OCI-LY7 (cell line): ENCODE measurements around the gene PANK2.

ENCODE experiments used
- EZH2phosphoT487 ChIP-seq: fragments of 200-600 bp; sonication (generic); IDR thresholded peaks from 2 replicates; pipeline ENCODE4 v1.6.1; 2018; ENCODE audit warnings: low read depth, borderline replicate concordance, mild to moderate bottlenecking, mixed run types, antibody characterized with exemption, low read length, moderate library complexity, mixed read lengths
- TF ChIP-seq, protein P1 (sequence below): fragments of 200-600 bp; sonication (generic); conservative IDR thresholded peaks from 2 replicates; pipeline ENCODE4 v1.5.1; 2014; ENCODE audit warnings: mild to moderate bottlenecking, antibody characterized with exemption, low read length, moderate library complexity, mixed read lengths

DNA sequence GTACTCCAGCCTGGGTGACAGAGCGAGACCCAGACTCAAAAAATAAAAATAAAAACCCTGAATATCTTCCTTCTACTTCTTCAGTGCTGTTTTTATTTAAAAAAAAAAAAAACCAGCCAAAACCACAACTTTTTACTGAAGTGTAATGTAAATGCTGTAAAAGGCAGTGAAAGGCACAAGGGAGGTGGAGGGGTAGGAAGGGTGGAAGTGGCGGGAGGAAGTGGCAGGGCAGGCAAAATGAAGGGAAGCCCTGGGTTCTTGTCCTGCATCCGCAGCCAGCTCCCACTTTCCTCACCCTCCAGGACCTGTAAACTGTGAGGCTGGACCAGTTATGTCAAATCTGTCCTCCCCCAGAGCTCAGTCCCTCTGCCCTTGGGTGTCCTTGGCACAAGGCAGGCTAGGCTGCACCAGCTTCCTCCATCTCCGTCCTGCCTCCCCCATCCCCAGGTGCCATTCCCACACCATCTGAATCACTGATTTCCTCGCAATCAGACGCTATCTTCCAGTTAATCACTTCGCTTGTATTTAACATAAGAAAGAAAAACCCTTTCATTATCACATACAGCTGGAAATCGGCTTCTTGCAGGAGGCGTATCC, 13.7 kb upstream of the PANK2 start:
- TF ChIP-seq, protein P1, sequence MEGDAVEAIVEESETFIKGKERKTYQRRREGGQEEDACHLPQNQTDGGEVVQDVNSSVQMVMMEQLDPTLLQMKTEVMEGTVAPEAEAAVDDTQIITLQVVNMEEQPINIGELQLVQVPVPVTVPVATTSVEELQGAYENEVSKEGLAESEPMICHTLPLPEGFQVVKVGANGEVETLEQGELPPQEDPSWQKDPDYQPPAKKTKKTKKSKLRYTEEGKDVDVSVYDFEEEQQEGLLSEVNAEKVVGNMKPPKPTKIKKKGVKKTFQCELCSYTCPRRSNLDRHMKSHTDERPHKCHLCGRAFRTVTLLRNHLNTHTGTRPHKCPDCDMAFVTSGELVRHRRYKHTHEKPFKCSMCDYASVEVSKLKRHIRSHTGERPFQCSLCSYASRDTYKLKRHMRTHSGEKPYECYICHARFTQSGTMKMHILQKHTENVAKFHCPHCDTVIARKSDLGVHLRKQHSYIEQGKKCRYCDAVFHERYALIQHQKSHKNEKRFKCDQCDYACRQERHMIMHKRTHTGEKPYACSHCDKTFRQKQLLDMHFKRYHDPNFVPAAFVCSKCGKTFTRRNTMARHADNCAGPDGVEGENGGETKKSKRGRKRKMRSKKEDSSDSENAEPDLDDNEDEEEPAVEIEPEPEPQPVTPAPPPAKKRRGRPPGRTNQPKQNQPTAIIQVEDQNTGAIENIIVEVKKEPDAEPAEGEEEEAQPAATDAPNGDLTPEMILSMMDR: no peak
- no peak for TF ChIP-seq EZH2phosphoT487
